Activated T-cell treated with anti-CD3 and anti-CD28 coated beads, Interleukin-2, amount 50 U/mL, for 1 hour (primary cell): Measurements from ENCODE around the gene ARHGEF35.
"Not testable (repeated sequence)": the region's sequence is repeated elsewhere in the genome, so short reads cannot be mapped to it uniquely, and the experiment has no call there.

Experiments
- DNase-seq: peaks from one replicate; pipeline ENCODE4 v3.0.0-alpha.2; 2020

ARHGEF35 gene

DNA sequence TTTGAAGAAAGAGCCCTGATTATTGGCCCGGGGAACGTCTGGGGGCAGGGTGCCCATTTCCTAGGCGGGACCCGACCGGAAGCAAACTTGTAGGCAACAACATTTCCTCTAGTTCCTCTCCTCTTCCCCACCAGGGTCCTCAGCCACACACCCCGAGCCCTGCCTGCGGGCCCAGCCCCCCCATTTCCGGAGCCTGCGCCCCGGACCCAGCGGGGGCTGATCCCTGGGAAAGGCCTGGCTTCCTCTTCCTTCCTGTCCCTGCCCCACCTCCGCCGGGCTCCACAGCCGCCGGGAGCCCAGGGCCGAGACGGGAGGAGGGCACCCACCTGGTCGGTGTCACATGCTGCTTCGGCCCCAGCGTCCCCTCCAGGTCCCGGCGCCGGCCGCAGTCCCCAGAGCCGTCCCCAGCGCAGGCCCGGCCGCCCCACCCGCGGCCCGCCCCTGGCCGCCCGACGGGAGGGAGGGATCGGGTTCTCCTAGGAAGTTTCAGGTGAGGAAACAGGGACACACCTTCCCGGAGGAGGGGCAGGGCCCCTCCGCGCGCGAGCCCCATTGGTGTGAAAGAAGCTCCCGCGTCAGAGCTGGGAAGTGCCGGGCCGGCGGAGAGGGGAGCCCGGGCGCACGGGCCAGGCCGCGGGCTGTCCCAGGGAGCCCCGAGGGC, at the start of gene ARHGEF35:
Gene ARHGEF35, minus strand, starts transcription at position 622 of the 661 bp plus-strand sequence. CDS start 7,450 bp downstream, outside the sequence.
- peak; percentile 24 for DNase-seq

DNA sequence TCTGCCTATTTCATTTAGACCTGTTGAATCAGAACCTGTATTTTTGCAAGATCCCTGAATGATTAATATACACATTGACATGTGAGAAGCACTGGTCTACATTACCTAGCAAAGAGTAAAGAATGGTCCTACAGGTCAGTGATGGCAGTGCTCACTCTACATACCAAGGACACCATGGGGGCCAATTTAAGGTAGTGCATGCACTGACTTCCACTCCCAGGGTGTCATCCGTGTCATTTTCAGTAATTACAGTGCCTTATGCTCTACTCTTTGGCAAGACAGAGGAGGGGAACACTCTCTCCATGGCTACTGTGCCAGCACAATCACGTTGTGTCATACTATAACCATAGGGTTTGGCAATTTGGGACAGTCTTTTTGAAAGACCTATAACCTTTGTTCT, 49.7 kb upstream of the ARHGEF35 start:
- DNase-seq, result not testable (repeated sequence)

DNA sequence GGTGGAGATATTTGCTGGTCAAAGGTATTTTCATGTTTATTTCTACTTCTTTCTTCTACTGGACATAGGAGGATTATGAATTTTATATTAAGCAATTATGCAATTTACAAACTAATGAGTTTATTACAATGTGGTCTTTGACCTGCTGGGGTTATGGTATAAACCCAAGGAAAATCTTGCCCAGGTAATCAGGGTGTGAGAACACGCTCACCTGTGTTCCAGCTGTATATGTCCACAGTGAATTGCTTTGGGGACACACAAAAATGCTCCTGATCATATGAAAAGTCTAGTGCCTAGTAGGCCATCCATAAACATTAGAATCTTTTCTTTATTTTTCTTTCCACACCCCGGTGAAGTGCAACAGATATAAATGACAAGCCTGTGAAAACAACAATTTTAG, 43.7 kb upstream of the ARHGEF35 start, which contains the start of gene OR2A42:
Gene OR2A42, minus strand, starts transcription at position 241 of the 400 bp plus-strand sequence. CDS start 6,762 bp downstream, outside the sequence.
- DNase-seq, result not testable (repeated sequence)

DNA sequence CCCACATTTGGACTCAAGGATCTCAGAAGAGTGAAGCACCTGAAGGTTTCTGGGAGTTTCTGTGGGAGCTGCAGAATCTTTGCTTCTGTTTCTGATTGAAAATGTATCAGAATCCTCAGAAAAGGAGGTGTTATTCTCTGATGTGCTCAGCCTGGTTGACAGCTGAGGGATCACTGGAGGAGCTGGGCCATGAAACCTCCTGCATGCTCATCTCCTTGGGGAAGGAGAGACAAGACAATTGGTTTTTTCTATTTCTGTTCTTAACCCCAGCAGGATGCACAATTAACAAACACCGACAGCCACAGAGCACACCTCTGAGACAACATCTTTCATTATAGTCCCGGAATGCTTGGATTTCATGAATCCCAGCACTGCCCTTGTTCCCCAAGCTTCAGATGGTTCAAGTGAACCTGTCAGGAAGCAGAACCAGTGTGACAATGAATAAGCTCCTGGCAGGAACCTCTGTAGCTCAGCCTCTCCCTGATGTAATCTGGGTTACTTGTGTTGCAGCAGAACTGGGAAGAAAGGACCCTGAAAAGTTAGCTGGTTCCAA, 43.0 kb upstream of the ARHGEF35 start:
- DNase-seq, result not testable (repeated sequence)

DNA sequence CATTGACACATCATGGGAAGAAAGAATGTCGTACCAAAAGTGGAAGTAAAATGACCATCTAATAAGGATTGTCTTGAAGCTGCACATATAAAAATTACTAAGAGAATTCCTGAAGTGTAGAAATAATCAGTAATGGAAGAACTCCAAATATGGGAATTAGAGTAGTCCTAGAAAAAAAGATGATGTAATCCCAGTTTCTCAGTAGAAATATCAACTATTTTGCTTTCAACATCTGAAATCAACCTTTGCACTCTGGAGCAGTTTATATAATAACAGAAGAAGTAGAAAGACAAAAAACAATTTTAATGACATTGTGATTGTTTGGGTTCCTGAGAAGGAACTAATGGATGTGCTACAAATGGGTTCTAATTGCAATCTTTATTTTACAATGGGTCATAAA, 37.4 kb upstream of the ARHGEF35 start:
- not testable (repeated sequence) for DNase-seq

DNA sequence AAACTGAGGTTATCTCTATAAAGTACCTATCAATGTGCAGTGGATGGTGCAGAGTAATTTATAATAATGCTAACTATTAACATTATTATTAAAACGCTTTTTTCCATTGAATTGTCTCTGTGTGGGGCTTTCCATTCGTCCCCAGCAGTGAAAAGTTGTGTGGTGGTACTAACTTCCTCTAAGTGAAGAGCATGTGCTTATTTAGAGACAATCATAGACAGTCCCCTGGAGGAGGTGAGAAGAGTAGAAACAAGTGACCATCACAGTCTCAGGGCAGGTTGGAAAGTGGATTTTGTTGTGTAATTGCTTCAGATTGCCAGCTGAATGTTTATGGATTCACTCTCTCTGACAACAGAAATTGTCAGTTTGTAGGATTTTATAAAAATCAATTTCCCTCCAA, 35.4 kb upstream of the ARHGEF35 start:
- DNase-seq, result not testable (repeated sequence)

DNA sequence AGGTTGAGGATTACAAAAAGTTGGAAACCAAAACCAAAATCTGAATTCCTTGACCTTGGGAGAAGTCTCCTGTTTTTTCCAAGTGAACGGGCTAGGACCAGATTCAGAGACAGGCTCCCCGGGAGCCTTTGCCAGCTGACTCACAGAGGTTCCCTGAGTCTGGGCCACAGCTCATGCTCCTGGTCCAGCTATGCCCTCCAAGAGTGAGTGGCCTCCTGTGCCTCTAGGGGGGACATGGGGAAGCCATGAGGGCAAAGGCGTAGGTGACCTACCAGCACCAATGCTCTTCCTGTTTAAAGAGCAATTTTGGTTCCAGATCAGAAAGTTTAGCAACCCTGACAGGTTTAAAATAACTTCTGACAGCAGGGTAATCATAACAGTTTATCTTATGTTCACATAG, 33.2 kb upstream of the ARHGEF35 start:
- DNase-seq, result not testable (repeated sequence)

DNA sequence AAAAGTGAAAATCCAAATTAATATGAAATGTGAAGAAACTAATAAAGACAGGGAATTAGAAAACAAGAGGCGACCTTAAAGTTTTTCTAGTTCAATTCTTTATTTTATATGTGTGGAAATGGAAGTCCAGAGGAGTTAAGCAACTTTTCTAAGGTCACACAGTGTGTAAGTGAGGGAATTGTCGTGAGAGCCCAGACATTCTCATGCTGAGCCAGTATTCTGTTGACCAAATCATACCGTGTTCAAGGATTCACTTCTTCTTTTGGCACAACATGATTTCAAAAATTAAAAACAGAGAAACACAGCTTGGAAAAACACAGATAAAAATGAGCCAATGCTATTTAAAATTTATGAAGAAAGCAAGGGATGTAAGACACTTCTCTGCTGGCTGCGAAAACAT, 31.2 kb upstream of the ARHGEF35 start:
- not testable (repeated sequence) for DNase-seq

DNA sequence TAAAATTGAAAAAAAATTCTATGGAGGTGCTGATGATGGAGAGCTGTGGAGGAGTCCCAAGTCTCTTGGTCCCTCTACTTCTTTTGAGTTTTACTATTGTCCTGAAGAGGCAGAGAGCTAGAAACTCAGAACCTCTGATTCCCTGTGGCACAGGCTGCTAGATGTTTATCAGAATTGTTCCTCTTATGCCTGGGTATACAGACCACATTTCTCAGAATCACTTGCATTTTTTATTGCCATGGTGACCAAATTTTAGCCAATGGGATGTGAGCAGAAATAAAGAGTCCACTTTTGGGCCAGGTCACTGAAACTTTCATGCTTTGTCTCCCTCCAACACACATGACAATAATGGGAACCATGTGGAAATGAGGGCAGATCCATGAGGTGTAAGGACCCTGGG, 28.0 kb upstream of the ARHGEF35 start:
- not testable (repeated sequence) for DNase-seq

DNA sequence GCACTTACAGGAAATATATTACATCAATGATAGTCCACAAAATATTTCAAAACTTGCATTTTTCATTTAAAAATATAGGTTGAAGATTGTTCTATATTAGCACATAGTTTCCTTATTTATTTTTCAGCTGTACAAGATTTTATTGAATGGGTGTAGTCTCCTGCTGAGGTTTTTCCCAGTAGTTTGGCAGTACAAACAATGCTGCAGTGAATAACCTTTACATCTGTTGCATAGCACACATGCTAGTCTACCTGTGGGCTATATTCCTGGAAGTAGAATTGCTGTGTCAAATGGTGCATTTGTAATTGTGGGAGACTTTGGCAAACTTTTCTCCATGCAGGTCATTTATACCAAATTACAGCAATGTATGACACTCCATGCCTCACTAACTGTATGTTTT, 24.9 kb upstream of the ARHGEF35 start:
- not testable (repeated sequence) for DNase-seq

DNA sequence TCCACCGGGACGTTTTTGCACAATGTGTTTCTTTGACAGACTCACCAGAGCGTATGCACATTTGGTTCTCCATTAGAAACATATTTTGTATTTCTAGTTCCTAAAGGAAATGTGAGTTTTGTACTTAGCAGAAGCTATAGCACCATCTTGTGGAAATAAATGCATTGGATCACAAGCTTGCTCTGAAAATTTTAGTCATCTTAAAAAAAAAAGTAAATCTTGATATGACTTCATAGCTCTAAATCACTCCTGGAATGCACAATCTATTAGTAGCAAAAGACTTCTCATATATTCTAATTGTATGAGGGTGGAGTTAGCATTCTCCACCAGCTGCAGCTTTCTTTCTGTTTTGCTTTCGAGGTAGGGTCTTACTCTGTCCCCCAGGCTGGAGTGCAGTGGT, 23.5 kb upstream of the ARHGEF35 start:
- not testable (repeated sequence) for DNase-seq

DNA sequence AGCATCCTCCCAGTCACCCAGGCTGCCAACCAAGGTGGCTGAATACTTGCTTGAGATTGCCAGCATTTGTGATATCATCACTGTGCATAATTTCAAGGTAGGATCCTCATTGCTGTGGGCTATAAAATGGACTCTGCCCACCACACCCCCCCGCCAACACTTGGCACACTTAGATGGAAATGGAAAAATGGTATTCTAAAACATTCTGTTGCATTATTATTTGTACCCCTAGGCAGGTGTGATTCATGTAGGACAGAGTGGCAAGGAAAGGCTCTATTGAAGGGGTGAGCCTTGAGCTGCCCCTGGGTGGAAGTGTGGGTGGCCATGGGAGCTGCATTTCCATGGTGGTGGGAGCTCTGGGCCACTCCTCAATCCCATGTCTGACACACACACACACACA, 22.9 kb upstream of the ARHGEF35 start:
- DNase-seq, result not testable (repeated sequence)

DNA sequence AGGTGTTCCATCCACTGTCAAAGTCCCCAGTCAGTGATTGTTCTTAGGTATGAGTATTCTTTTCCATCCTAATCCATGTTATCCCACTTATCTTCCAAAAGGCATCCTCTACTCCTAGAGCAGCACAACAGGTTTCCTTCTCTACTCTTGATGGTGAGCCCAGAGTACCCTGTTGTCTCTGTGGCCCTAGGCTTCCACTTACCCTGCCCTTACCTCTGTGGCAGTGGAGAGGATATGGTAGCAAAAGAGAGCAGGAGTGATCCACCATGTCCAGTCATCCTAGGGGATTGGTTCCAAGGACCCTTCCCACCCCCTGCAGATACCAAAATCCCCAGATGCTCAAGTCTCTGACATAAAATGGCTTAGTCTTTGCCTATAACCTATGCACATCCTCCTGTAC, 21.6 kb upstream of the ARHGEF35 start:
- not testable (repeated sequence) for DNase-seq

DNA sequence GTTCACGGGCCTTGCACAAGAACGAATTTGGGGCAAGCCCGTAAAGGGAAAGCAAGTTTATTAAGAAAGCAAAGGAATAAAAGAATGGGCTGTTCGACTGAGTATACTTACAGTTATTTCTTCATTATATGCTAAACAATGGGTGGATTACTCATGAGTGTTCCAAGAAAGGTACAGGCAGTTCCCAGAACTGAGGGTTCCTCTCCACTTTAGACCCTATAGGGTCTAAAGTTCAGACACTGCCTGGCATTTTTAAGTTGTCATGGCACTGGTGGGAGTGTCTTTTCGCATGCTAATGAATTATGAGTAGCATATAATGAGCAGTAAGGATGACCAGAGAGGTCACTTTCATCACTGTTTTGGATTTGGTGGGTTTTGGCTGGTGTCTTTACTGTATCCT, 9.7 kb upstream of the ARHGEF35 start:
- DNase-seq, result not testable (repeated sequence)

DNA sequence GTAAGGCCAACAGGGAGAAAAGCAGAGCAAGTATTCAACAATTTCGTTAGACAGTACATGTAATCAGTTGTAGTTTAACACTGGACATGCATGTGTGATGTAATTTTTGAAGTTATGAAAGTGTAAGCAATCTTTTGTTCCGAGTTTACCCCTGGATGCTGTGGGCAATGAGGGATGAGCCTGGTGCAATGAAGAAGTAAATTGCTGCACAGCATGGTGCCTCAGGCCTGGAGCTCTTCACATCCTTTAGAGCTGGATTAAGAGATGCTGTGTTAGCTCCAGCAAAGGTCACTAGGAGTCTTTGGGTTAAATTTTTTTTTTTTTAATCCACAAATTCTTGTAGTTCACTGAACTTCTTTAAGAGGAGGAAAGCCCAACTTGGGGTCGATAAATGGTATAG, 7.5 kb upstream of the ARHGEF35 start:
- not testable (repeated sequence) for DNase-seq

DNA sequence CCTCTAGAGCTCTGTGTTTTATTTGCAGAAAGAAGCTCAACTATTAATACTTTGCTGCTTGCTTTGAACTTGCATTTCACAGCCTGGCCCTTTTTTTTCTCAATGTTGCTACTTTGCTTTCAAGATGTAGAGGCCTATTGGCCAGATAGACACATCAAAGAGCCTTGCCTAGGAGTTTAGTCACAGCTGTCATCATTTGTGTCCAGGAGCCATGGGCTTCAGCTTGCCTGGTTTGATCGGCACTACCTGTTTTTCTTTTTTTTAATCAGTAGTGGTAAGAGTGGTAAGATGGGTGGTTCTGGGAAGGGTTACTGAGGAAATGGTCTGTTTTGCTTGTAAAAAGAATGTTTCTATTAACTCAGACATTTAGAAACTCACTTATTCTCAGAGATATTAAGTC, 6.3 kb upstream of the ARHGEF35 start:
- not testable (repeated sequence) for DNase-seq

DNA sequence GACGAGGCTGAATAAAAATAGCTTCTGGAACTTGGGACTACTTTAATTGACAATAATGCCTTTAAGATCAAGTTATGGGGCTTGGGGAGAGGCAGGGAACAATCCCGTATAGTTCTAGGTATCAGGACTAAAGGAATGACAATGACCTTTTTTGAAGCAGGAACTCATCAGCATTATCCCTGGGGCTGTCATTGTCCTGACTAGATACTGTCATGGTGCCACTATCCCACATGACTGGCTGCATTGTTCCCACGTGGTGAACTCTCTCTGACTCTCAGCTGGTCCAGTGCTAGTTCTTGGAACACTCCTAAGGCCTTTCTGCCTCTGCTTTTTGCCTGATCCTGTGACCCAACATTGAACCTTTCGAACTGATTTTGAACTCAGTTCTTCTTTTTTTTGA, 3.3 kb upstream of the ARHGEF35 start:
- not testable (repeated sequence) for DNase-seq

DNA sequence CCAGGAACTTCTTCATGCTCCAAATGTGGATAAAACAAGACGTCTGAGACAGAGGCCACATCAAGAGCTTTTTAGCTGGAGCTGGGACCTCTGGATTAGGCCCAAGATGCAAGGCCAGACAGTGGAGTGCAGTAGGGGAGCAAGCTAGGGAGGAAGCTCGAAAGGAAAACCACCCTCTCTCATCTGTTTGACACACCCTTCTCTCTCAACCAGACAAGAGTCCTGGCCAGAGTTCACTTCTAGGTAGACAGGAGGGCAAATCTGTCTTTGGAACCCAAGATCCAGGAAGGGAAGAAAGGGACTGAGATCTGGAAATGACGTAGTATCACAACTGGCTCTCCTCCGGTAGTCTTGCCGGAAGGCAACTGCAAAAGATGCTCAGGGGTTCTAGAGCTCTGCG, 1.2 kb downstream of the ARHGEF35 start:
- DNase-seq, result not testable (repeated sequence)

DNA sequence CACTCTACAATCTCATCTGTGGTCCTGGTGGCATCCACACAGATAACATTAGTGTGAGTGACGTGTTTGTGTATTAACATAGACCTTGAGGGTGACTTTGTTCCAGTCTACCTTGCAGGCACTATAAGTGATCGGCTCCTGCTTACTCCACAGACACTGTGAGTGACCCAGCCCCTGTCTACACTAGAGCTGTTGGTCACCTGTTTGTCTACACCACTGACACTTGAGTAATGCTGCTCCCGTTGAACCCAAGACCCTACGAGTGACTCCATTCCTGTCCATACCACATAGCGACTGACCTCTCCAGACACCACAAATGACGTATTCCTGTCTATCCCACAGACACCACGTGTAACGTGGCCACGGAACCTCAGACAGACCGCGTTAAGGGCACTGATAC, 1.9 kb downstream of the ARHGEF35 start:
- not testable (repeated sequence) for DNase-seq

DNA sequence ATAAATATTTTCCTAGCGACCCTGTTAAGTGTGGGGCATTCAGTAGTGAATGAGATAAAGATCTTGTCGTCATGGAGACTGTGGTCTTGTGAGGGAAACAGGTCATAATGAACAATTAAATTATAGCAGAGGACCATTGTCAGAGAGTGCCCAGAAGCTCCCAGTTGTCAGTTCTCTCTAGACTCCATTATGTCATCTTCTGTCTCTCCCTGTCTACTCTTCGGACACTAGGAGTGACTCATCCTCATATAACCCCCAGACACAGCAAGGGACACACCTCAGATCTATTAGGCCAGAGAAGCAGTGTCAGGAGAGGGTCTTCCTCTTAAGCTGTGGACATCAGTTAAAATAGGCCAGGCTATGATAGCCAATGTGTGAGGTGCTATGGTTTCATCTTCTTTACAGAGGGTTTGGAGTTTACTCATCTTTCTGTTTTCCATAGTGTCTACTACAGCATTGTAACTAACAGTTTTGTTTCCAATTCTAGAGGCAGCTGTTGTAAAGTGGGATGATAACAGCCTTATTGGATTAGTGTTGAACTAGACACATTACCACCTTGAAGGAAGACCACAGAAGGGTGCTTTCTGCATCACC, 7.0 kb downstream of the ARHGEF35 start:
- not testable (repeated sequence) for DNase-seq

DNA sequence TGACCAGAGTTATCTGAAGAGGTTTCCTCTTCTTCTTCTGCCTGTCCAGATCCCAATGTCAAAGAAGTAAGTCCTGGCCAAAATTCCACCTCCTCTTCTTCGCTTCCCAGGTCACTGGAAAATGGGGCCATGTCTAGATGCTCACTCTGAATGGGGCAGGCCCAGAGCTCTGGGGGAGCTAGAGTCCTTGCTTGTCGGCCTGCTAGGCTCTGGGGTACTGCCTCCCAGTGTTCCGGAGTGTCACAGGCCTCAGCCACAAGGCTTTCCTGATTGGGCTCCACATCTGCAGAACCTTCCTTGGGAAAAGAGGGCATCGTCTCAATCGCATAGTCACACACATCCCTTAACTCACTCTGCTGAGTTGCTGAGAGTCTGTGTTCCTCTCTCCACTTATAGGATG, 7.8 kb downstream of the ARHGEF35 start:
- DNase-seq, result not testable (repeated sequence)

DNA sequence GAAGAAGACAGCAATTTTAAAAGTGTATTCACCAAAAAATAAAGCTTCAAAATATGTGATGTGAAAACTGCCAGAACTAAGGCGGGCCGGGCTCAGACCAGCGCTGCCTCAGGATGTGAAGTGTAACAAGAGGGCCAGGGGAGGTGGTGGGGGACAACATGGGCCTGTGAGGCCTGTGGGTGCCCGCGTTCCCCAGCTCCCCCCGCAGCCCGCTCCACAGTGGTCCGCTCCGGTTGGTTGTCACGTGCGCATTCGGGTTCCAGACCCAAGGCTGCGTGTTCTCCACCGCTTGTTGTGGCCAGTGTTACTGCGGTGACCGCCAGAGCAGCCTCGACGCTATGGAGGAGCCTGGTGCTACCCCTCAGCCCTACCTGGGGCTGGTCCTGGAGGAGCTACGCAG, 12.5 kb downstream of the ARHGEF35 start, which contains the start of gene CTAGE4:
Gene CTAGE4, plus strand, starts transcription at position 301 of the 400 bp plus-strand sequence. Its CDS starts 38 bp downstream, at position 339.
- not testable (repeated sequence) for DNase-seq

DNA sequence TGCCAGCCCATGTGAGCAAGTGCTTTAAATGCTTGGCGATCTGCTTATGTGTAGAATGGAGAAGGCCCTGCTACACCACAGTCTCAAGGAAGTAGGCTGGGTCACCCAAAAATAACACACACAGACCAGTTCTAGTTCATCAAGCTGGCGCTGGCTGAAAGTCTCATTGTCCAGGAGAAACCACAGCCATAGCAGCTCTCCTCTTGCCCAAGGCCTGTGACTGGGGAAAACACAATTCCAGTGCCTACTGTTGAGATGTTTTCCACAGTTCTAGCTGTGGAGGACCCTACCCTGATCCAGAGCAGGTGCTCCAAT, 16.5 kb downstream of the ARHGEF35 start:
- DNase-seq, result not testable (repeated sequence)
